Gastrocnemius medialis (tissue), 4 donors: ENCODE measurements around the gene CD72.

Experiments
- POLR2A ChIP-seq, 2 donors: fragments of 450-650 bp; IDR thresholded peaks; one replicate each; pipeline ENCODE4 v1.6.1; 2017; ENCODE audit warnings: antibody characterized with exemption in 2 of 2, mild to moderate bottlenecking in 2 of 2, moderate library complexity in 2 of 2
- TF ChIP-seq, protein P1 (sequence below), 5 experiments: fragments of 450-650 bp in 3 of 5; fragments of 200-600 bp in 2 of 5; sonication (generic) in 2 of 5; IDR thresholded peaks in 4 of 5; conservative IDR thresholded peaks in 1 of 5; 1 replicate in 4 of 5; 2 replicates in 1 of 5; pipeline ENCODE4 v1.5.1; 2016 to 2019; ENCODE audit warnings: antibody characterized with exemption in 5 of 5, mild to moderate bottlenecking in 3 of 5, moderate library complexity in 3 of 5

DNA sequence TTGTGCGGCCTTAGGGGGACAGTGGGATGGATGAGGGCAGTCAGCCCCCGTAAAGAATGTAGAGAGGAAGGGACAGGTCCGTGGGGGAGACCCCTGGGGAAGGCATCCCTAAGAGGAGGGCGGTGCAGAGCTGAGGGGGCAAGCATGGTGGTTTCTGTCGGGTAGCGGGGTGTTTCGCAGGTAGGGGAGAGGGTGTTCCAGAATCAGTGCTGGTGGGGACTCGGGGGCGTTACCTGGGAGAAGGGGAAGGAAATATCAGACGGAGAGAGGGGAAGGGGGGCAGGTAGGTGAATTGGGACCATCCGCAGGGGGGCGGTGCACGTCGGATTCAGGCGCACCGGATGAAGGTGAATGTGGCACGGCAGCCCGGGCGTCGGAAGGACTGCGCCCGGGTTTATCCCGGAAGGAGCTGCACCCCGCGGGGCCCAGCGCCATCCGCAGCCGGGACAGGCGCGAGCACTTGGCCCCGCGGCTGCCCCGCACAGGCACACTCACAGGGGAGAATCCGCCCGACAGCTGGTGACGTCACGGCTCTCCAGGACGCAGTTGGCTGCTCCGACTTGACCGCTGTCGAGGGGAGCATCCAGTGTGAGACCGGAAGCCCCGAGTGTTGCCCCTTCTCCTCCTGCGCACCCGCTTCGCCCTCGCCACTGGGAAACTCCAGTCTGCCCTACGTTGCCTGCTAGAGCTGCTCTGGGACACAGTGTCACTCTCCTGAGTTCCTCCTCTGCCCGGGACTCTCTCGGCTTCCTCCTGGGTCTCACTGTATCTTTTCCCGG is 1.3 kb downstream of the CD72 start:
- TF ChIP-seq, protein P1, sequence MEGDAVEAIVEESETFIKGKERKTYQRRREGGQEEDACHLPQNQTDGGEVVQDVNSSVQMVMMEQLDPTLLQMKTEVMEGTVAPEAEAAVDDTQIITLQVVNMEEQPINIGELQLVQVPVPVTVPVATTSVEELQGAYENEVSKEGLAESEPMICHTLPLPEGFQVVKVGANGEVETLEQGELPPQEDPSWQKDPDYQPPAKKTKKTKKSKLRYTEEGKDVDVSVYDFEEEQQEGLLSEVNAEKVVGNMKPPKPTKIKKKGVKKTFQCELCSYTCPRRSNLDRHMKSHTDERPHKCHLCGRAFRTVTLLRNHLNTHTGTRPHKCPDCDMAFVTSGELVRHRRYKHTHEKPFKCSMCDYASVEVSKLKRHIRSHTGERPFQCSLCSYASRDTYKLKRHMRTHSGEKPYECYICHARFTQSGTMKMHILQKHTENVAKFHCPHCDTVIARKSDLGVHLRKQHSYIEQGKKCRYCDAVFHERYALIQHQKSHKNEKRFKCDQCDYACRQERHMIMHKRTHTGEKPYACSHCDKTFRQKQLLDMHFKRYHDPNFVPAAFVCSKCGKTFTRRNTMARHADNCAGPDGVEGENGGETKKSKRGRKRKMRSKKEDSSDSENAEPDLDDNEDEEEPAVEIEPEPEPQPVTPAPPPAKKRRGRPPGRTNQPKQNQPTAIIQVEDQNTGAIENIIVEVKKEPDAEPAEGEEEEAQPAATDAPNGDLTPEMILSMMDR (IDR thresholded peaks at IDR 0.05 in 4 of 5, conservative IDR thresholded peaks at IDR 0.05 in 1 of 5): peak in 2 of 5 experiments; percentile 8 to 9
- no peak for TF ChIP-seq POLR2A (IDR thresholded peaks at IDR 0.05)
